Subcutaneous adipose tissue (tissue), 4 donors: ENCODE data around the gene PRRC2B. TPM values are rescaled to one million over a fixed set of nuclear protein-coding genes. Genes with fewer than 3 reads are reported as not detected.

Source experiments
- CTCF ChIP-seq: fragments of 450-650 bp; IDR thresholded peaks from one replicate; pipeline ENCODE4 v1.5.1; 2016; ENCODE audit warnings: low read depth, mild to moderate bottlenecking, control low read depth, antibody characterized with exemption, moderate library complexity
- total RNA-seq, 4 donors: library from RNA; depleted of rRNA; stranded (reverse); fragments of >200 nt; gene quantifications; one replicate each; pipeline ENCODE4 v1.1.0, GENCODE V29; 2016

Gene PRRC2B
- total RNA-seq, 4 donors from 2014 or later = 59.0 to 138 (median 81.8) TPM

- no peak for TF ChIP-seq CTCF
Measured at GRCh38 chr9:131407717-131408195, 13.9 kb downstream of the PRRC2B start.

DNA sequence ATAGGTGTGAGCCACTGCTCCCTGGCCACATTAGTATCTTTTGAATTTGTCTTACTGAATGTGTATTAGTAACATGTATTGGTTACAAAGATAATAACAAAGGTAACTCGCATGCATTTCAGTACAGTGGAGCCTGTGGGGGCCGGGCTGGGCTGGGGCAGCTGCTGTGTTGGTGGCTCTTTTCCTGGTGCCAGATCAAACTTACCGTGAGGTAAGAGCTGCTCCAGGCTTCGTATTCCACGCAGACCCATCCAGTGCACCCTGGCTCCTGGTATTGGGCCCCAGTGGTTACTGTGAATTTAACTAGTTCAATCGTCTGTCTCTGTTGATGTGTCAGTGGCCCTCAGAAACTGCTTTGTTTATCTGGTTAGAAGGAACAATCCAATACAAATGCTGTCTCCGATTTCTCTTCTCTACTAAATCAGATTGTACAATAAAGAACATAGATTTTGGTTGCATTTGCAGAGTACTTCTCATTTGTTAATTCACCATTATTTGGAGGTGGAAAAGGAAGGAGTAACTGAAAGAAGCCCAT, 15.6 kb downstream of the PRRC2B start:
- no peak for TF ChIP-seq CTCF

DNA sequence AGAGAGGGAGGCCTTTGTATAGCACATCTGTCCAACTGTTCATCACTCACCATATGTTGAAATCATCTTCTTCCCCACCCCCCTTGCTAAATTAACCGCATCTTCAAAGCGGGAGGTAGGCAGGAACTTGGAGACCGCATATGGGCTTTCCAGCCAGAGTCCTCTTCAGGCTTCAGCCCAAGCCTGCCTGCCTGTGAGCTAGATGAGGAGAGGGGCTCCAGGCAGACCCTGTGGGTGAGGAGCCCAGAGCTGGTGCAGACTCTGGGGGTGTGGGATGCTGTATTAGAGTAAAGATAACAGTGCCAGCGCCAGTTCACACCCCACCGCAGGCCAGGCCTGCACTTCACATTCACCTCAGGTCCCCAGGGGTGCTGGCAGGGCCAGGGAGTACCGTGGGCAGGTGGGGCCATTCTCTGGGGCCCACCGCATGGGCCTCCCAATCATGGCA, 16.2 kb downstream of the PRRC2B start:
- no peak for TF ChIP-seq CTCF

DNA sequence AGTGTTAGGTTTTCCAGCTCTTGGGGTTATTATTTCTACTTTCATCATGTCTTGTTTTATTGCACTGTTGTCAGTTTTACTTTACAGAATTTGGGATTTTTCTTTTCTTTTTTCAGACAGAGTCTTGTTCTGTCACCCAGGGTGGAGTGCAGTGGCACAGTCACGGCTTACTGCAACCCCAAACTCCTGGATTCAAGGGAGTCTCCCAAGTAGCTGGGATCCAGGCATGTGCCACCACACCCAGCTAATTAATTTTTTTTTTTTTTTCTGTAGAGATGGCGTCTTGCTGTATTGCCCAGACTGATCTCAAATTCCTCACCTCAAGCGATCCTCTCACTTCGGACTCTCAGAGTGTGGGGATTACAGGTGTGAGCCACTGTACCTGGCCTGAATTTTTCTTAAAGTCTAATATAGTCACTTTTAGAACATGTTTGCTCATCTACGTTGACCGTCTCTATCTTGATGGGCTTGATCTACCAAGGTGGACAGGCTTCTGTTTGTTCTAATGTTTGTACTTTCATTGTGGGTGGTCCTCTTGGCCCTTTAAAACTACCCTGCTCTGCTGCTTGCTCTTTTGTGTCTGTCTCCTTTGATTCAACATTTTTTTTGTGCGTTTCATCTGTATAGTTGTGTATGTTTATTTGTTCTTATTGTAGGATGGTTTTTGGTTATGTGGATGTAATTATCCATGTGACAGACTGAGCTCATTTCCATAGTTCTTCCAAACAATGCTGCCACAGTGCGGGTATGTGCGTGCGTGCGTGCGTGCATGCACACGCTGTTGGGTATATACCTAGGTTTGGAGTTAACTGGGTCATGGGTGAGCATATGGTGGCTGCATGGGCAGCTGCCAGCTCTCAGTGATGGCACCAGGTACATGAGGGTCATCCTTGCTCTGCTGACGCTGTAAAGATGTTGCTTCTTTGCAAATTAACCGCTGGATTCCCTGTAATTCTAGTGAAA, 18.1 kb downstream of the PRRC2B start:
- no peak for TF ChIP-seq CTCF

DNA sequence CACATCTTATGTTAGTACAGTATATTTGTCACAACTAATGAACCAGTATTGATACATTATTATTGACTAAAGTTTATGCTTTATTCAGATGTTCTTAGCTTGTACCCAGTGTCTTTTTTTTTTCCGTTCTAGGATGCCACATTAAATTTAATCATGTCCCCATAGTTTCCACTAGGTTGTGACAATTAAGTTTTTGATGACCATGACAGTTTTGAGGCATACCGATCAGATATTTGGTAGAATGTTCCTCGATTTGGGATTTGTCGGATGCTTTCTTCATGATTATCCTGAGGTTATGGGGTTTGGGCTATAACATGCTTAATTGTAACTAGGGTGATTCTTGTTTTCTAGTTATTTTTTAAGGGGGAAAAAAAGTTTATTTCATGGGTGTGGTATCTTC, 22.6 kb downstream of the PRRC2B start:
- TF ChIP-seq CTCF = no peak

GRCh38 chr9:131417264-131418142, 23.6 kb downstream of the PRRC2B start:
- TF ChIP-seq CTCF = no peak
